Thyroid gland (tissue), 4 donors: ENCODE data around the gene TAF9. TPM values are rescaled to one million over a fixed set of nuclear protein-coding genes. Genes with fewer than 3 reads are reported as not detected.
"Not testable (repeated sequence)": the region's sequence is repeated elsewhere in the genome, so short reads cannot be mapped to it uniquely, and the experiment has no call there.

Source experiments
- DNase-seq, 2 donors: peaks; one replicate each; pipeline ENCODE4 v3.0.0-alpha.2; 2019
- H3K27ac ChIP-seq, 3 donors: fragments of 200-600 bp; sonication (generic); 1 replicate in 2 of 3; 2 replicates in 1 of 3; pipeline ENCODE4 v1.5.1; 2016 to 2019; ENCODE audit warnings: mild to moderate bottlenecking in 1 of 3, moderate library complexity in 1 of 3
- H3K27me3 ChIP-seq: fragments of 200-600 bp; sonication (generic); one replicate; pipeline ENCODE4 v1.5.1; 2019
- H3K36me3 ChIP-seq, 2 donors: fragments of 200-600 bp; sonication (generic); one replicate each; pipeline ENCODE4 v1.5.1; 2016 to 2019
- H3K4me1 ChIP-seq, 2 donors: fragments of 200-600 bp; sonication (generic); one replicate each; pipeline ENCODE4 v1.5.1; 2017 to 2019
- H3K4me3 ChIP-seq, 3 donors: fragments of 200-600 bp; sonication (generic); replicated peaks in 1 of 3; 1 replicate in 2 of 3; 2 replicates in 1 of 3; pipeline ENCODE4 v1.5.1; 2016; ENCODE audit warnings: mild to moderate bottlenecking in 1 of 3
- H3K9me3 ChIP-seq: fragments of 200-600 bp; sonication (generic); one replicate; pipeline ENCODE4 v1.5.1; 2017
- POLR2A ChIP-seq, 2 donors: fragments of 450-650 bp; IDR thresholded peaks; one replicate each; pipeline ENCODE4 v1.6.1; 2017; ENCODE audit warnings: antibody characterized with exemption in 2 of 2, mild to moderate bottlenecking in 2 of 2, moderate library complexity in 1 of 2
- WGBS, 2 donors: methylation state at CpG; one replicate each; pipeline ENCODE4 v1.1.5; 2017; 5-methylcytosine and 5-hydroxymethylcytosine counted together
- intact Hi-C: fragments of 100-400 bp; cut with DNase I; formaldehyde crosslinking; loops from one replicate; pipeline ENCODE4 v1.15.1; 2023
- total RNA-seq, 4 donors: library from RNA; depleted of rRNA; stranded (reverse); fragments of >200 nt; gene quantifications; one replicate each; pipeline ENCODE4 v1.2.3, GENCODE V29; 2016
- TF ChIP-seq, protein P1 (sequence below), 6 experiments: fragments of 200-600 bp in 3 of 6; fragments of 450-650 bp in 3 of 6; sonication (generic) in 3 of 6; IDR thresholded peaks; one replicate each; pipeline ENCODE4 v1.5.1; 2016 to 2019; ENCODE audit warnings: antibody characterized with exemption in 6 of 6, mild to moderate bottlenecking in 2 of 6, inconsistent platforms in 1 of 6, moderate library complexity in 1 of 6

The TAF9 gene
- total RNA-seq, 4 donors from 2014 or later, result 29.2 to 41.4 (median 39.2) TPM

DNA sequence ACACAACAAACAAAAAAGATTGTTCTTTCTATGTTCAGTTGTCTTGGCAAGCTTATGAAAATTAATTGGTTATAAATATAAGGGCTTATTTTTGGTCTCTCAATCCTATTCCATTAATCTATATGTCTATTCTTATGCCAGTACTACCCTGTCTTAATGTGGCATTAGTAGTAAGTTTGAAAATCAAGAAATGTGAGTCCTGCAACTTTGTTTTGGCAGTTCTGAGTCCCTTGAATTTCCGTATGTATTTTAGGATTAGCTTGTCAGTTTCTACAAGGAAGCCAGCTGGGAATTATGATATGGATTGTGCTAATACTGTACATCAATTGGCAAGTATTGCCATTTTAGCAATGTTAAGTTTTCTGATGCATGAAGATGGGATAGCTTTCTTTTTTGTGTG is 26.2 kb downstream of the TAF9 start:
- WGBS, 2 donors, result 77 to 85% methylated on average over 1 of the region's 1 CpG
- no peak overlapping the region for H3K4me3 ChIP-seq
- no peaks in the 10 kb centered on the region for H3K36me3 ChIP-seq
- no peak for DNase-seq
- no peaks in the 10 kb centered on the region for H3K27me3 ChIP-seq
- intact Hi-C loops, result no loop called here
- H3K4me1 ChIP-seq, result no peaks in the 10 kb centered on the region
- H3K27ac ChIP-seq, result no peak overlapping the region
- no peaks in the 10 kb centered on the region for H3K9me3 ChIP-seq
- TF ChIP-seq, protein P1, sequence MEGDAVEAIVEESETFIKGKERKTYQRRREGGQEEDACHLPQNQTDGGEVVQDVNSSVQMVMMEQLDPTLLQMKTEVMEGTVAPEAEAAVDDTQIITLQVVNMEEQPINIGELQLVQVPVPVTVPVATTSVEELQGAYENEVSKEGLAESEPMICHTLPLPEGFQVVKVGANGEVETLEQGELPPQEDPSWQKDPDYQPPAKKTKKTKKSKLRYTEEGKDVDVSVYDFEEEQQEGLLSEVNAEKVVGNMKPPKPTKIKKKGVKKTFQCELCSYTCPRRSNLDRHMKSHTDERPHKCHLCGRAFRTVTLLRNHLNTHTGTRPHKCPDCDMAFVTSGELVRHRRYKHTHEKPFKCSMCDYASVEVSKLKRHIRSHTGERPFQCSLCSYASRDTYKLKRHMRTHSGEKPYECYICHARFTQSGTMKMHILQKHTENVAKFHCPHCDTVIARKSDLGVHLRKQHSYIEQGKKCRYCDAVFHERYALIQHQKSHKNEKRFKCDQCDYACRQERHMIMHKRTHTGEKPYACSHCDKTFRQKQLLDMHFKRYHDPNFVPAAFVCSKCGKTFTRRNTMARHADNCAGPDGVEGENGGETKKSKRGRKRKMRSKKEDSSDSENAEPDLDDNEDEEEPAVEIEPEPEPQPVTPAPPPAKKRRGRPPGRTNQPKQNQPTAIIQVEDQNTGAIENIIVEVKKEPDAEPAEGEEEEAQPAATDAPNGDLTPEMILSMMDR (IDR thresholded peaks at IDR 0.05), result no peak
- TF ChIP-seq POLR2A (IDR thresholded peaks at IDR 0.05), result no peak

DNA sequence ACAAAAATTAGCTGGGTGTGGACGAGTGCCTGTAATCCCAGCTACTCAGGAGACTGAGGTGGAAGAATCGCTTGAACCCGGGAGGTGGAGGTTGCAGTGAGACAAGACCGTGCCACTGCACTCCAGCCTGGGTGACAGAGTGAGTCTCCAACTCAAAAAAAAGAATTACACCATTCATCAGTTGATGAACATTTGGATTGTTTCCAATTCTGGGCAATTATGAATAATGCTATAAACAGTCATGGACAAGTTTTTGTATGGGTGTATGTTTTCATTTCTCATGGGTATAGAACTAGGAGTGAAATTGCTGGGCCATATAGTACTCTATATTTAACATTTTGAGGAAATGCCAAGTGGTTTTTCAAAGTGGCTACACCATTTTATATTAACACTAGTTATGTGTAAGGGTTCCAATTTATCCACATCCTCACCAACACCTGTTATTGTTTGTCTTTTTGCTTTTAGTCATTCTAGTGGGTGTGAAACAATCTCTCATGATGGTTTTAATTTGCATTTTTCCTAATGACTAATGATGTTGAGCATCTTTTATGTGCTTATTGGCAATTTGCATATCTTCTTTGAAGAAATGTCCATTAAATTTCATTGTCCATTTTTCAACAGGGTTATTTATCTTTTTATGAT is 27.7 kb downstream of the TAF9 start:
- H3K27ac ChIP-seq, result no peak overlapping the region
- no peak overlapping the region for H3K4me3 ChIP-seq
- no peaks in the 10 kb centered on the region for H3K4me1 ChIP-seq
- H3K36me3 ChIP-seq, result no peaks in the 10 kb centered on the region
- TF ChIP-seq, protein P1 (IDR thresholded peaks at IDR 0.05), result no peak
- no peaks in the 10 kb centered on the region for H3K9me3 ChIP-seq
- WGBS, 2 donors, result 85 to 91% methylated on average over 4 of the region's 4 CpGs
- no peak for DNase-seq
- intact Hi-C loops, result no loop called here
- no peaks in the 10 kb centered on the region for H3K27me3 ChIP-seq

DNA sequence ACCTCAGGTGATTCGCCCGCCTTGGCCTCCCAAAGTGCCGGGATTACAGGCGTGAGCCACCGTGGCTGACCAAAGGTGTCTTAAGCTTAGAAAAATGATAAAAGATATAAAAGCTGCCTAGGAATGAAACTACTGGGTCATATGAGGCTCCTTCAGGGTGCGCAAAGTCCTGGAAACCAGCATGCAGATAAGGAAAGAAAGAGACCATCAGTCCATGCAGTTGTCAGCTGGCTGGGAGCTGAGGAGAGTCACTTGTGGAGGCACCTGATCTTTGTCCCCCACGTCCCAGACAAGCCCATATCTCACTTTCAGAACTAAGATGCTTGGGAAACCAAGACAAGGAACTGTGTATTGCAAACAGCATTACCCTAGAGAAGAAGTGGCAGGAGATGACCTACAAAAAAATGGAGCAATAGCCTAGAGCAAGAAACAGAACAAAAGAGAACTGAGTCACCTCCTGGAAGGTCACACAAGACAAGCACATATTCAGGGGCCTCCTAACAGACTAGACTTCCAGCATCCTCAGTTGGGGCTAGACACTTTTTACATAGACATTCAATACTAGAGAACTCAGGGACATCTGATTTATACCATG is 33.9 kb downstream of the TAF9 start:
- no peak for TF ChIP-seq POLR2A (IDR thresholded peaks at IDR 0.05)
- TF ChIP-seq, protein P1 (IDR thresholded peaks at IDR 0.05), result no peak
- Histone ChIP-seq H3K4me1 (peaks cover 5 to 8% of the 10 kb centered on the region in 2 donors), H3K27ac (no peak overlapping the region), H3K36me3 (no peaks in the 10 kb centered on the region), H3K4me3 (no peak overlapping the region), H3K9me3 (no peaks in the 10 kb centered on the region), H3K27me3 (no peaks in the 10 kb centered on the region)
- 94 to 95% methylated on average over 7 of the region's 7 CpGs for WGBS, 2 donors
- intact Hi-C loops, result loop anchor here (10.0 kb wide), 2 partner anchors 241 to 291 kb away; partner anchors contain the start of gene SLC30A5
- DNase-seq, result no peak

- H3K4me3 ChIP-seq, result no peak overlapping the region
- 11 to 12% methylated on average over 18 of the region's 18 CpGs for WGBS, 2 donors
- no peak overlapping the region for H3K27ac ChIP-seq
- no peak for TF ChIP-seq POLR2A (IDR thresholded peaks at IDR 0.05)
- TF ChIP-seq, protein P1 (IDR thresholded peaks at IDR 0.05), result peak; percentile 41 to 83 (median 74)
- DNase-seq, result peak; percentile 91 to 93
- peaks cover 5 to 8% of the 10 kb centered on the region in 2 donors for H3K4me1 ChIP-seq
- H3K9me3 ChIP-seq, result no peaks in the 10 kb centered on the region
- intact Hi-C loops, result loop anchor here (10.0 kb wide), 2 partner anchors 240 to 290 kb away; partner anchors contain the start of gene SLC30A5
- H3K27me3 ChIP-seq, result no peaks in the 10 kb centered on the region
- H3K36me3 ChIP-seq, result no peaks in the 10 kb centered on the region
These were observed 34.5 kb downstream of the TAF9 start for GRCh38 chr5:69334793-69335268.

GRCh38 chr5:69333668-69334315 is 35.5 kb downstream of the TAF9 start:
- H3K27ac ChIP-seq, H3K4me1 ChIP-seq, H3K9me3 ChIP-seq, DNase-seq, H3K27me3 ChIP-seq, H3K4me3 ChIP-seq, H3K36me3 ChIP-seq: not testable (repeated sequence)
- intact Hi-C loops, result loop anchor here (10.0 kb wide), 2 partner anchors 239 to 289 kb away; partner anchors contain the start of gene SLC30A5
- 93 to 95% methylated on average over 12 to 14 of the region's 25 CpGs for WGBS, 2 donors
